ENCODE data around the gene ITPA. TPM values are rescaled to one million over a fixed set of nuclear protein-coding genes. Genes with fewer than 3 reads are reported as not detected.

Gene ITPA
- total and polyA plus RNA-seq, 11 donors = 15.3 to 48.3 (median 22.2) TPM

GRCh38 chr20:3221398-3222226 lies 12.3 kb downstream of the ITPA start:
- 83 to 95% (median 91%) methylated on average over 14 to 18 of the region's 18 CpGs for WGBS, 4 donors
- ATAC-seq (no peak), DNase-seq (no peak)
- Histone ChIP-seq H3K4me1 (peaks cover 0 to 14% (median 3%) of the 10 kb centered on the region in 12 donors), H3K27ac (no peak overlapping the region), H3K27me3 (no peaks in the 10 kb centered on the region), H3K36me3 (peaks cover 0 to 53% (median 40%) of the 10 kb centered on the region in 9 donors), H3K4me3 (no peak overlapping the region), H3K9me3 (no peaks in the 10 kb centered on the region)
- intact Hi-C loops (cut with DNase I) = loop anchor here in 3 of 10 donors (10.0 kb wide), 2 partner anchors 53 to 93 kb away; no protein-coding TSS in a partner anchor
- no peak for TF ChIP-seq CTCF (IDR thresholded peaks at IDR 0.05)
- TF ChIP-seq POLR2A (IDR thresholded peaks at IDR 0.05) = no peak

DNA sequence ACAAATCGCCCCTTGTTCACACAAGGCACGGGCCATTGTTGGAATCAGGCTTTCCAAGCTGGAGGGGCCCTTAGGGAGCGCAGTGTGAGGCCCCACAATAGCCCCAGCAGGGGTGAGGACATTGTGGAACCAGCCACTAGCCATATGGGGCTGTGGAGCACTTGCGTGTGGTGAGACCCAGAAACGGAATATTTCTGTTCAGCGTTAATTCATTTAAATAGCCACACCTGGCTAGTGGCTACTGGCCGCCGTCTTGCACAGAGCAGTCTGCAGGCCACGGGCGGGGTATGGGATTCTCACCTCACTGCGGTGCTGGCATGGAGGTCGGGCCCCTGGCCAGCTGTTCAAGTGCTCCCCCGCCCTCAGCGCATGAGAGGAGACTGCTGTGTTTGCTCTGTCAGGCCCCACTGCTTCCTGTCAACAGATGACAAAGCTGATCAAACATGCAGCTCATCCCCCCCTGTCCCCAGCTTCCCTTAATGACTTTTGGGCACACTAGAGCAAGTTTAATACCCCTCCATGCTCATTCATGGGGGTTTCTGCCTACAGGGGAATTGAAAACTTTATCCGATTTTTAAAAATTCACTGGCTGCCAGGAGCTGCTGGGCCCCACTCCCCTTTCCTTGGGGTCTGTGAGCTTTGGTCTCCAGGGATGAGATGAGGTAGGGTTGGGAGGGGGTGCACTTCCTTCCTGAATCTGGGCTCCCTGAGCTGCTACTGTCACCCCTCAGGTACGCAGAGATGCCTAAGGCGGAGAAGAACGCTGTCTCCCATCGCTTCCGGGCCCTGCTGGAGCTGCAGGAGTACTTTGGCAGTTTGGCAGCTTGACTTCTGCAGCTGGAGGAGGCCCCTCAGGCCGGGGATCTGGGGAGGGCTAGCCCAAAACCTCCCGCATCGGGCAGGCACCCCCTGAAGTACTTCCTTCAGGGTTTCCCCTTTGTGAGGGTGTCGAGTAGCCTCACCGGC lies 13.6 kb downstream of the ITPA start:
- intact Hi-C loops (cut with DNase I) = loop anchor here in 3 of 10 donors (10.0 kb wide), 2 partner anchors 52 to 92 kb away; no protein-coding TSS in a partner anchor
- Histone ChIP-seq H3K27me3 (no peaks in the 10 kb centered on the region), H3K4me1 (peaks cover 0 to 14% (median 3%) of the 10 kb centered on the region in 12 donors), H3K27ac (no peak overlapping the region), H3K9me3 (no peaks in the 10 kb centered on the region), H3K4me3 (no peak overlapping the region), H3K36me3 (peaks cover 0 to 47% (median 31%) of the 10 kb centered on the region in 9 donors)
- DNase-seq (peak in 4 of 5 donors; percentile 52 to 78 (median 72)), ATAC-seq (peak; percentile 71 to 89 (median 74))
- TF ChIP-seq POLR2A (IDR thresholded peaks at IDR 0.05) (no peak), CTCF (IDR thresholded peaks at IDR 0.05) (no peak)
- 63 to 70% (median 64%) methylated on average over 23 to 25 of the region's 25 CpGs for WGBS, 4 donors

GRCh38 chr20:3223651-3223993 lies 14.3 kb downstream of the ITPA start:
- WGBS, 4 donors = 84 to 88% (median 87%) methylated on average over 6 of the region's 6 CpGs

More at GRCh38 chr20:3223651-3223993, 14.3 kb downstream of the ITPA start:
- Histone ChIP-seq H3K4me1 (peaks cover 0 to 8% (median under 1%) of the 10 kb centered on the region in 12 donors), H3K9me3 (no peaks in the 10 kb centered on the region), H3K36me3 (peaks cover 0 to 47% (median 31%) of the 10 kb centered on the region in 9 donors), H3K4me3 (no peak overlapping the region), H3K27ac (no peak overlapping the region), H3K27me3 (no peaks in the 10 kb centered on the region)
- TF ChIP-seq CTCF (IDR thresholded peaks at IDR 0.05) = no peak
- no peak for TF ChIP-seq POLR2A (IDR thresholded peaks at IDR 0.05)
- DNase-seq = no peak
- intact Hi-C loops (cut with DNase I) = loop anchor here in 3 of 10 donors (10.0 kb wide), 2 partner anchors 51 to 91 kb away; no protein-coding TSS in a partner anchor
- ATAC-seq = no peak

Data from heart left ventricle (tissue), 16 donors.